K562 (cell line): Measurements from ENCODE around the gene RAPSN. TPM values are rescaled to one million over a fixed set of nuclear protein-coding genes. Genes with fewer than 3 reads are reported as not detected.

ENCODE experiments used
- ATF1 ChIP-seq, 2 experiments: fragments of 450-650 bp in 1 of 2; IDR thresholded peaks; 2 replicates each; pipeline ENCODE4 v1.6.1; 2016; ENCODE audit warnings: missing compliant biosample characterization in 1 of 2, missing genetic modification characterization in 1 of 2
- CBX5 ChIP-seq: IDR thresholded peaks from 2 replicates; pipeline ENCODE4 v1.6.1; 2014; ENCODE audit warnings: low read depth, borderline replicate concordance
- E2F6 ChIP-seq, 2 experiments: IDR thresholded peaks; 2 replicates each; pipeline ENCODE4 v1.6.1; 2011; ENCODE audit warnings: borderline replicate concordance in 1 of 2, control low read depth in 1 of 2, low read depth in 1 of 2, low read length in 1 of 2, mild to moderate bottlenecking in 1 of 2, mixed read lengths in 1 of 2, moderate library complexity in 1 of 2; ENCODE audit not compliant: insufficient read depth in 1 of 2, insufficient read length in 1 of 2, poor library complexity in 1 of 2, severe bottlenecking in 1 of 2; ENCODE audit errors: extremely low read depth in 1 of 2
- ETS1 ChIP-seq: conservative IDR thresholded peaks from 2 replicates; pipeline ENCODE4 v1.6.1; 2011; ENCODE audit warnings: low read depth, mild to moderate bottlenecking, low read length; ENCODE audit not compliant: control insufficient read depth
- FOSL1 ChIP-seq: fragments of 200-800 bp; sonication (Bioruptor generic); conservative IDR thresholded peaks from 2 replicates; pipeline ENCODE4 v1.6.1; 2016; ENCODE audit warnings: missing genetic modification characterization, missing compliant biosample characterization
- NONO ChIP-seq, 2 experiments: fragments of 200-400 bp in 1 of 2; fragments of 450-650 bp in 1 of 2; formaldehyde crosslinking in 1 of 2; IDR thresholded peaks; 2 replicates each; pipeline ENCODE4 v1.6.1; 2017; ENCODE audit warnings: low read depth in 2 of 2, mild to moderate bottlenecking in 2 of 2, moderate library complexity in 2 of 2, low read length in 1 of 2
- POLR2AphosphoS5 ChIP-seq: IDR thresholded peaks from 2 replicates; pipeline ENCODE4 v1.6.1; 2011; ENCODE audit warnings: mild to moderate bottlenecking, low read depth, low read length, moderate library complexity; ENCODE audit not compliant: control insufficient read depth, insufficient read depth
- ZBTB33 ChIP-seq: sonication (generic); formaldehyde crosslinking; IDR thresholded peaks from 2 replicates; pipeline ENCODE4 v1.8.1; 2023; ENCODE audit warnings: mild to moderate bottlenecking, missing genetic modification reagents
- ZFP36 ChIP-seq: fragments of 150-350 bp; IDR thresholded peaks from 2 replicates; pipeline ENCODE4 v1.6.1; 2018; ENCODE audit warnings: low read length, low read depth; ENCODE audit not compliant: partially characterized antibody
- ZNF253 ChIP-seq: fragments of 250-450 bp; sonication (Bioruptor Pico); conservative IDR thresholded peaks from 2 replicates; pipeline ENCODE4 v1.6.1; 2021; ENCODE audit warnings: mild to moderate bottlenecking
- ZNF354B ChIP-seq: fragments of 250-450 bp; sonication (Bioruptor Pico); IDR thresholded peaks from 2 replicates; pipeline ENCODE4 v1.4.0; 2020
- ZZZ3 ChIP-seq: fragments of 450-650 bp; IDR thresholded peaks from 2 replicates; pipeline ENCODE4 v1.6.1; 2016; ENCODE audit warnings: antibody characterized with exemption, mild to moderate bottlenecking, moderate library complexity
- polyA plus RNA-seq, 8 experiments: library from polyadenylated mRNA; depleted of rRNA in 4 of 8; stranded (reverse) in 5 of 8; unstranded in 3 of 8; fragments of >200 nt; fragmentation: Nextera tagmentation in 2 of 8; fragmentation: Illumina TruSeq in 1 of 8; extraction: Ambion mirVana in 2 of 8; extraction: Trizol in 1 of 8; gene quantifications; 2 replicates each; pipeline versions ENCODE4 v1.2.1 to v1.2.3, GENCODE V29; 2011 to 2014; ENCODE audit warnings: inconsistent platforms in 1 of 8, missing spikeins in 1 of 8
- total RNA-seq, 7 experiments: library from RNA; depleted of rRNA in 6 of 7; stranded (reverse); fragments of >200 nt in 6 of 7; fragmentation: Illumina TruSeq in 2 of 7; extraction: Trizol in 2 of 7; gene quantifications; 2 replicates each; pipeline versions ENCODE4 v1.2.1 to v1.2.3, GENCODE V29; 2011 to 2021; ENCODE audit warnings: low replicate concordance in 1 of 7
- TF ChIP-seq, protein P1 (sequence below): fragments of 450-650 bp; IDR thresholded peaks from 2 replicates; pipeline ENCODE4 v1.6.1; 2016; ENCODE audit warnings: borderline replicate concordance

RAPSN gene
- total and polyA plus RNA-seq, 9 of the 15 experiments (the other 6 are each of a cell fraction or from before 2014, with no cell fraction given), result 0.06 to 0.11 TPM; not detected in 7

DNA sequence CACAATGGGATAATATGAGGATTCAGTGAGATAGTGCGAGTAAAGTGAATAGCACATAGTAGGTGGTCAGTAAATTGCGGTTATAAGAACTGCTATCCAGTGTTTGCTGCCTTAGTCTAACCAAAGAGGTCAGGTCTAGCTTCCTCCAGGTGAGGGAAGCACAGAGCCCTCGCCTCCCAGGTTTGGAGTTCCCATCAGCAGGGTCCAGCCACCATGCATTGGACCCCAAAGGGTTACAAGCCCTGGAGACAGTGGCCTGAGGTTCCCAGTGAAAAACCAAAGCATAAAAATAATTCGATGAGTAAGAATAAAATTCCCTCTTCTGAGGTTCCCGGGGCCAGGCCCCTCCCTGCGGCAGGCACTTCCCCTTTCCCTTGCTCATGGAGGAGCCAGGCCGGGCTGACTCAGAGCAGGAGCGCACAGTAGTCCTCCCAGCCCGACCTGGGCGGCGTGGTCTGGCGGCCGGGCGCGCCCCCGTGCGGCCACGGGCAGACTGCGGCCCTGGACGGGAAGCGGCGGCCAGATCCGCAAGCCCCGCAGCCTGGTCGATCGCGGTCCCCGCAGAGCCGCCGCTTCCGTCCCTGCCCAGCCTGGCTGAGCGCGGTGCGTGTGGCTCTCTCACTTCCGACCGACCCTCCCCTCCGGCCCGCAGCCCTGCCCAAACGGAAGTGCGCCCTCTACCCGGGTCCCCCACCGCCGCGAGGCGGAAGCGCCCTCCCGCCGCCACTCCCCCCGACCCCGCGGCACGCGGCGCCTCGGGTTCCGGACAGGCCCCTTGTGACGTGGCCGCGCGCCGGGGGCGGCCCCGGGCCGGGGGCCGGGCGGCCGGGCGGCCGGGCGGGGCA is 41.0 kb downstream of the RAPSN start, which contains the start of gene SLC39A13 (continued):
- TF ChIP-seq ATF1 (CRISPR knock-in tag; IDR thresholded peaks at IDR 0.05) (peak; percentile 57), ATF1 (tag; IDR thresholded peaks at IDR 0.05) (peak; percentile 95), FOSL1 (tag) (peak; percentile 93), ZNF354B (CRISPR knock-in tag) (no peak), CBX5 (peak; percentile 55; the same call in 1 of the 2 replicates), E2F6 (IDR thresholded peaks at IDR 0.05; ENCODE audit: borderline replicate concordance in 1 of 2, extremely low read depth in 1 of 2, insufficient read depth in 1 of 2, insufficient read length in 1 of 2, low read depth in 1 of 2, low read length in 1 of 2, poor library complexity in 1 of 2, severe bottlenecking in 1 of 2) (peak; percentile 41 to 64), ZBTB33 (CRISPR knock-in tag) (peak; percentile 94), ZFP36 (peak; percentile 46), ETS1 (peak; percentile 81), NONO (IDR thresholded peaks at IDR 0.05; ENCODE audit: low read depth in 2 of 2, low read length in 1 of 2) (peak in 1 of 2 experiments; percentile 97; a peak in 2 of 4 replicates), POLR2AphosphoS5 (peak; percentile 28; the same call in 1 of the 2 replicates), ZNF253 (CRISPR knock-in tag) (0 out of 2 replicates have a peak, but pooled peaks have one; percentile 37), ZZZ3 (no peak)
- TF ChIP-seq, protein P1, sequence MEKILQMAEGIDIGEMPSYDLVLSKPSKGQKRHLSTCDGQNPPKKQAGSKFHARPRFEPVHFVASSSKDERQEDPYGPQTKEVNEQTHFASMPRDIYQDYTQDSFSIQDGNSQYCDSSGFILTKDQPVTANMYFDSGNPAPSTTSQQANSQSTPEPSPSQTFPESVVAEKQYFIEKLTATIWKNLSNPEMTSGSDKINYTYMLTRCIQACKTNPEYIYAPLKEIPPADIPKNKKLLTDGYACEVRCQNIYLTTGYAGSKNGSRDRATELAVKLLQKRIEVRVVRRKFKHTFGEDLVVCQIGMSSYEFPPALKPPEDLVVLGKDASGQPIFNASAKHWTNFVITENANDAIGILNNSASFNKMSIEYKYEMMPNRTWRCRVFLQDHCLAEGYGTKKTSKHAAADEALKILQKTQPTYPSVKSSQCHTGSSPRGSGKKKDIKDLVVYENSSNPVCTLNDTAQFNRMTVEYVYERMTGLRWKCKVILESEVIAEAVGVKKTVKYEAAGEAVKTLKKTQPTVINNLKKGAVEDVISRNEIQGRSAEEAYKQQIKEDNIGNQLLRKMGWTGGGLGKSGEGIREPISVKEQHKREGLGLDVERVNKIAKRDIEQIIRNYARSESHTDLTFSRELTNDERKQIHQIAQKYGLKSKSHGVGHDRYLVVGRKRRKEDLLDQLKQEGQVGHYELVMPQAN, result no peak
